Ovary (tissue), 3 donors: ENCODE measurements around the gene FIBCD1.

Source experiments
- CTCF ChIP-seq, 3 donors: fragments of 450-650 bp in 2 of 3; fragments of 200-600 bp in 1 of 3; IDR thresholded peaks; one replicate each; pipeline versions ENCODE4 v1.5.1 to v1.8.0; 2016 to 2022; ENCODE audit warnings: antibody characterized with exemption in 3 of 3, mild to moderate bottlenecking in 1 of 3
- EP300 ChIP-seq: sonication (generic); formaldehyde crosslinking; IDR thresholded peaks from one replicate; pipeline ENCODE4 v1.6.1; 2017; ENCODE audit warnings: antibody characterized with exemption
- POLR2A ChIP-seq: fragments of 450-650 bp; IDR thresholded peaks from one replicate; pipeline ENCODE4 v1.6.1; 2017; ENCODE audit warnings: antibody characterized with exemption, mild to moderate bottlenecking, moderate library complexity
- donor health status: DM: no; HTN: no; CAD: no.

- TF ChIP-seq POLR2A (no peak), CTCF (IDR thresholded peaks at IDR 0.05) (no peak), EP300 (no peak)
Measured at GRCh38 chr9:130985029-130985428, 46.0 kb upstream of the FIBCD1 start.
